Parathyroid adenoma (tissue), 2 donors: ENCODE results near the gene PCDHA9.
"Not testable (repeated sequence)": the region's sequence is repeated elsewhere in the genome, so short reads cannot be mapped to it uniquely, and the experiment has no call there.

ENCODE experiments used
- H2AFZ ChIP-seq: fragments of 300-600 bp; sonication (generic); one replicate; pipeline ENCODE4 v1.7.0; 2017; ENCODE audit warnings: antibody characterized with exemption, mild to moderate bottlenecking
- H3K27ac ChIP-seq: fragments of 300-600 bp; sonication (generic); one replicate; pipeline ENCODE4 v1.7.0; 2017
- H3K27me3 ChIP-seq: fragments of 300-600 bp; sonication (generic); one replicate; pipeline ENCODE4 v1.7.0; 2017; ENCODE audit warnings: low read length; ENCODE audit not compliant: control insufficient read depth, insufficient read depth
- H3K36me3 ChIP-seq: fragments of 300-600 bp; sonication (generic); one replicate; pipeline ENCODE4 v1.7.0; 2017; ENCODE audit warnings: low read length; ENCODE audit not compliant: control insufficient read depth, insufficient read depth
- H3K4me1 ChIP-seq: fragments of 300-600 bp; sonication (generic); one replicate; pipeline ENCODE4 v1.7.0; 2017; ENCODE audit warnings: control low read depth
- H3K4me2 ChIP-seq: fragments of 300-600 bp; sonication (generic); one replicate; pipeline ENCODE4 v1.7.0; 2017; ENCODE audit warnings: low read length
- H3K4me3 ChIP-seq: fragments of 300-600 bp; sonication (generic); one replicate; pipeline ENCODE4 v1.7.0; 2017; ENCODE audit warnings: low read depth, low read length
- H3K79me2 ChIP-seq: fragments of 300-600 bp; sonication (generic); one replicate; pipeline ENCODE4 v1.7.0; 2017; ENCODE audit warnings: control low read depth
- H3K9ac ChIP-seq: fragments of 300-600 bp; sonication (generic); one replicate; pipeline ENCODE4 v1.7.0; 2017; ENCODE audit warnings: mild to moderate bottlenecking
- H3K9me3 ChIP-seq: fragments of 300-600 bp; sonication (generic); one replicate; pipeline ENCODE4 v1.7.0; 2017; ENCODE audit warnings: low read length; ENCODE audit not compliant: control insufficient read depth
- CTCF ChIP-seq: fragments of 300-600 bp; sonication (generic); IDR thresholded peaks from one replicate; pipeline ENCODE4 v1.7.0; 2017; ENCODE audit warnings: antibody characterized with exemption, mild to moderate bottlenecking
- donor health status: primary hyperparathyroidism.

PCDHA9 gene

GRCh38 chr5:140842798-140843733 lies 5.1 kb upstream of the PCDHA9 start:
- no peaks in the 10 kb centered on the region for H3K27me3 ChIP-seq
- no peak overlapping the region for H3K4me3 ChIP-seq
- TF ChIP-seq CTCF = no peak
- no peaks in the 10 kb centered on the region for H3K4me1 ChIP-seq
- no peak overlapping the region for H3K27ac ChIP-seq
- no peak overlapping the region for H3K9ac ChIP-seq
- no peaks in the 10 kb centered on the region for H3K79me2 ChIP-seq
- H3K9me3 ChIP-seq = no peaks in the 10 kb centered on the region
- no peaks in the 10 kb centered on the region for H3K36me3 ChIP-seq
- H3K4me2 ChIP-seq = no peak overlapping the region
- no peak overlapping the region for H2AFZ ChIP-seq

- not testable (repeated sequence) for H3K27me3 ChIP-seq, H3K4me3 ChIP-seq, H2AFZ ChIP-seq, H3K4me1 ChIP-seq, H3K36me3 ChIP-seq, H3K9ac ChIP-seq, H3K9me3 ChIP-seq, H3K4me2 ChIP-seq, H3K27ac ChIP-seq, H3K79me2 ChIP-seq
Measured at GRCh38 chr5:140849831-140850634, 1.9 kb downstream of the PCDHA9 start.

- H2AFZ ChIP-seq = peak within 1 kb of the TSS; percentile 72
- H3K79me2 ChIP-seq = peaks cover 3% of the 10 kb centered on the region
- TF ChIP-seq CTCF = peak; percentile 52
- peak within 1 kb of the TSS; percentile 96 for H3K27ac ChIP-seq
- H3K4me1 ChIP-seq = no peaks in the 10 kb centered on the region
- no peaks in the 10 kb centered on the region for H3K36me3 ChIP-seq
- H3K4me2 ChIP-seq = peak within 1 kb of the TSS; percentile 65
- no peaks in the 10 kb centered on the region for H3K9me3 ChIP-seq
- H3K9ac ChIP-seq = peak within 1 kb of the TSS; percentile 23
- peak within 1 kb of the TSS; percentile 51 for H3K4me3 ChIP-seq
- no peaks in the 10 kb centered on the region for H3K27me3 ChIP-seq
Measured at GRCh38 chr5:140855772-140856674, 7.8 kb downstream of the PCDHA9 start, which contains the start of gene PCDHA10. Gene PCDHA10, plus strand, starts transcription at chr5:140855897. Its CDS starts 152 bp downstream, at chr5:140856049.

GRCh38 chr5:140857177-140857986 lies 9.2 kb downstream of the PCDHA9 start:
- H3K4me1 ChIP-seq = no peaks in the 10 kb centered on the region
- H3K27me3 ChIP-seq = no peaks in the 10 kb centered on the region
- H3K4me3 ChIP-seq = peak overlapping the region; percentile 51
- H2AFZ ChIP-seq = no peak overlapping the region
- H3K79me2 ChIP-seq = peaks cover 3% of the 10 kb centered on the region
- no peaks in the 10 kb centered on the region for H3K36me3 ChIP-seq
- no peaks in the 10 kb centered on the region for H3K9me3 ChIP-seq
- H3K4me2 ChIP-seq = peak overlapping the region; percentile 65
- H3K9ac ChIP-seq = no peak overlapping the region
- no peak for TF ChIP-seq CTCF
- peak overlapping the region; percentile 96 for H3K27ac ChIP-seq
